Tibial nerve (tissue), 4 donors: ENCODE data around the gene PDCD2L. TPM values are rescaled to one million over a fixed set of nuclear protein-coding genes. Genes with fewer than 3 reads are reported as not detected.

Experiments
- DNase-seq, 2 donors: peaks; one replicate each; pipeline ENCODE4 v3.0.0-alpha.2; 2019; ENCODE audit warnings: low spot score in 2 of 2
- H3K27ac ChIP-seq, 4 donors: fragments of 200-600 bp; sonication (generic) in 3 of 4; one replicate each; pipeline ENCODE4 v1.5.1; 2017 to 2019; ENCODE audit warnings: mild to moderate bottlenecking in 1 of 4
- H3K27me3 ChIP-seq, 2 donors: fragments of 200-600 bp; sonication (generic) in 1 of 2; one replicate each; pipeline versions ENCODE4 v1.5.1 to v1.6.0; 2017 to 2019
- H3K36me3 ChIP-seq, 3 donors: fragments of 200-600 bp; sonication (generic); one replicate each; pipeline ENCODE4 v1.5.1; 2018 to 2019
- H3K4me1 ChIP-seq, 4 donors: fragments of 200-600 bp; sonication (generic) in 3 of 4; one replicate each; pipeline ENCODE4 v1.5.1; 2017 to 2019
- H3K4me3 ChIP-seq, 4 donors: fragments of 200-600 bp; sonication (generic) in 3 of 4; one replicate each; pipeline ENCODE4 v1.5.1; 2017 to 2019; ENCODE audit warnings: mild to moderate bottlenecking in 1 of 4, moderate library complexity in 1 of 4
- H3K9me3 ChIP-seq, 4 donors: fragments of 200-600 bp; sonication (generic) in 3 of 4; one replicate each; pipeline ENCODE4 v1.5.1; 2017 to 2019
- EP300 ChIP-seq, 2 donors: sonication (generic); formaldehyde crosslinking; IDR thresholded peaks; one replicate each; pipeline ENCODE4 v1.6.1; 2017; ENCODE audit warnings: antibody characterized with exemption in 2 of 2, mild to moderate bottlenecking in 1 of 2
- POLR2A ChIP-seq, 2 donors: fragments of 450-650 bp; IDR thresholded peaks; one replicate each; pipeline ENCODE4 v1.6.1; 2017; ENCODE audit warnings: antibody characterized with exemption in 2 of 2, mild to moderate bottlenecking in 2 of 2, moderate library complexity in 2 of 2
- WGBS, 2 donors: methylation state at CpG; one replicate each; pipeline ENCODE4 v1.1.5; 2018; 5-methylcytosine and 5-hydroxymethylcytosine counted together
- total RNA-seq, 4 donors: library from RNA; depleted of rRNA; stranded (reverse); fragments of >200 nt; gene quantifications; one replicate each; pipeline ENCODE4 v1.1.0, GENCODE V29; 2016
- TF ChIP-seq, protein P1 (sequence below), 5 experiments: fragments of 200-600 bp in 3 of 5; fragments of 450-650 bp in 2 of 5; sonication (generic) in 3 of 5; IDR thresholded peaks; one replicate each; pipeline ENCODE4 v1.5.1; 2016 to 2019; ENCODE audit warnings: antibody characterized with exemption in 5 of 5, mild to moderate bottlenecking in 3 of 5, moderate library complexity in 2 of 5

PDCD2L gene
- total RNA-seq, 4 donors from 2014 or later = 9.8 to 16.2 (median 12.2) TPM

DNA sequence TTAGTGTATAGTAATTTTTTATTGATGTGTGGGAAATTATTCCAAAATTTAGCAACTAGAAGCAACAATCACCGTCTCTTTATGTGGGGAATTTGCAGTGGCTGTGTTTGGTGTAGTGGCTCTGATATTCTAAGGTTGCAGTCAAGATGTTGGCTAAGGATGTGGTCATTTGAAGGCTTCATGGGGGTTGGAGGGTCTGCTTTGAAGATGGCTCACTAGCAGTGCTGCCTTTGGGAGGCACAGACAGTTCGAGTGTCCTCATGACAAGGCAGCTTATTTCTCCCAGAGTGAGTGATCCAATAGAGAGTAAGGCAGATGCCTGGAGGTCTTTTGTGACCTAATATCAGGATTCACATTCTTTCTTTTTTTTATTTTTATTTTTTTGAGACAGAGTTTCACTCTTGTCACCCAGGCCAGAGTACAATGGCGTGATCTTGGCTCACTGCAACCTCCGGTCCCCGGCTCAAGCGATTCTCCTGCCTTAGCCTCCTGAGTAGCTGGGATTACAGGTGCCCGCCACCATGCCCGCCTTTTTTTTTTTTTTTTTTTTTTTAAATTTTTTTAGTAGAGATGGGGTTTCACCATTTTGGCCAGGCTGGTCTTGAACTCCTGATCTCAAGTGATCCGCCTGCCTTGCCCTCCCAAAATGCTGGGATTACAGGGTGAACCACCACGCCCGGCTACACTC, 30.5 kb upstream of the PDCD2L start:
- no peak for DNase-seq
- Histone ChIP-seq H3K27me3 (no peaks in the 10 kb centered on the region), H3K4me1 (no peaks in the 10 kb centered on the region), H3K27ac (no peak overlapping the region), H3K9me3 (no peaks in the 10 kb centered on the region), H3K36me3 (peaks cover 3 to 98% (median 10%) of the 10 kb centered on the region in 3 donors), H3K4me3 (no peak overlapping the region)
- TF ChIP-seq POLR2A (IDR thresholded peaks at IDR 0.05) = no peak
- TF ChIP-seq, protein P1, sequence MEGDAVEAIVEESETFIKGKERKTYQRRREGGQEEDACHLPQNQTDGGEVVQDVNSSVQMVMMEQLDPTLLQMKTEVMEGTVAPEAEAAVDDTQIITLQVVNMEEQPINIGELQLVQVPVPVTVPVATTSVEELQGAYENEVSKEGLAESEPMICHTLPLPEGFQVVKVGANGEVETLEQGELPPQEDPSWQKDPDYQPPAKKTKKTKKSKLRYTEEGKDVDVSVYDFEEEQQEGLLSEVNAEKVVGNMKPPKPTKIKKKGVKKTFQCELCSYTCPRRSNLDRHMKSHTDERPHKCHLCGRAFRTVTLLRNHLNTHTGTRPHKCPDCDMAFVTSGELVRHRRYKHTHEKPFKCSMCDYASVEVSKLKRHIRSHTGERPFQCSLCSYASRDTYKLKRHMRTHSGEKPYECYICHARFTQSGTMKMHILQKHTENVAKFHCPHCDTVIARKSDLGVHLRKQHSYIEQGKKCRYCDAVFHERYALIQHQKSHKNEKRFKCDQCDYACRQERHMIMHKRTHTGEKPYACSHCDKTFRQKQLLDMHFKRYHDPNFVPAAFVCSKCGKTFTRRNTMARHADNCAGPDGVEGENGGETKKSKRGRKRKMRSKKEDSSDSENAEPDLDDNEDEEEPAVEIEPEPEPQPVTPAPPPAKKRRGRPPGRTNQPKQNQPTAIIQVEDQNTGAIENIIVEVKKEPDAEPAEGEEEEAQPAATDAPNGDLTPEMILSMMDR (IDR thresholded peaks at IDR 0.05) = no peak
- no peak for TF ChIP-seq EP300 (IDR thresholded peaks at IDR 0.05)
- WGBS, 2 donors = 94% methylated on average over 11 of the region's 11 CpGs

DNA sequence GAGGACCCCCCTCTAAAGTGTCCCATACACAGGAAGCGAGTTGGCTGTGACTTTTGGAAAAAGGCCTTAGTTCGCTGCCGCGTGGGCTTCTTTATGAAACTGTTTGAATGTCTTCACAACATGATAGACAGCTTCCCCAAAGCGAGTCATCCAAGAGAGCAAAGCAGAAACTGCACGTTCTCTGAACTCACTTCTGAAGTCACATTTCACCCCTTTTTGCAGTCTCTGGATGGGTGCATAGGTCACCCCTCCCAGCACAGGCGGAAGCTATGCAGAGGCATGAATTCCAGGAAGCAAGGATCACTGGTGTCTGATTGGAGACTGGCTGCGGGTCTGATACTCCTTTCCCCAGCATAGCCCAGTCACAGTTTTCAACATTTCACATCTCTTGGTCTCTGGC, 28.6 kb upstream of the PDCD2L start:
- no peak for TF ChIP-seq POLR2A (IDR thresholded peaks at IDR 0.05)
- no peak for TF ChIP-seq EP300 (IDR thresholded peaks at IDR 0.05)
- TF ChIP-seq, protein P1 (IDR thresholded peaks at IDR 0.05) = no peak
- peaks cover 4 to 98% (median 16%) of the 10 kb centered on the region in 3 donors for H3K36me3 ChIP-seq

DNA sequence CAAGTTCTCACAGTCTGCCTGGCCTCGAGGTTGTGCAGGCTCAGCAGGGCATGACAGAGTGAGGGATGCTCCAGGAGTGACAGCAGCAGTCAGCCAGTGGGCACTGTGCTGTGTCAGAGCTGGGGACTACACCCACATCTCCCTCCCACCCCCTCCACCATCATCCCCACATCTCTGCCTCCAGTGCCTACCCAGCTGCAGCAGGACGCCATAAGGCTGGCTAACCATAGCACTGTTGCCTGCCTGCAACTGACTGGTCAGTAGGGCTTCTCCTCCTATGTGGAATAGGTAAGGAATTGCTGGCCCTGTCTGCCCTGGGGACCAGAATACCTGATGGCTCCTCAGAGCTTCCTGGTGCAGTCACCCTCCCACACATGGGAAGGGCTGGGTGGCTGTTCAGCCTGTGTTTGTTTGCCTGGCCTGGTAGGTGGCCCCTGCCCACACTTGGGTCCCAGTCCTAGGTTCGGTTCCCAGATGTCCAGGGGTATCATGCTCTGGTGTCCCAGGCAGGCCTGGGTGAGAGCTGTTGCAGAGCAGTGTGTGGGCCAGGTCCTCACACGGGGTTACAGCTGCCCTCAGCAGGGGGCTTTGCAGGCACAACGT, 23.5 kb upstream of the PDCD2L start:
- H3K9me3 ChIP-seq = no peaks in the 10 kb centered on the region
- no peak overlapping the region for H3K27ac ChIP-seq
- WGBS, 2 donors = 83 to 100% methylated on average over 2 to 5 of the region's 5 CpGs
- H3K36me3 ChIP-seq = peaks cover 7 to 98% (median 37%) of the 10 kb centered on the region in 3 donors
- H3K4me3 ChIP-seq = no peak overlapping the region
- H3K4me1 ChIP-seq = no peaks in the 10 kb centered on the region
- no peak for TF ChIP-seq EP300 (IDR thresholded peaks at IDR 0.05)
- TF ChIP-seq, protein P1 (IDR thresholded peaks at IDR 0.05) = no peak
- H3K27me3 ChIP-seq = no peaks in the 10 kb centered on the region
- DNase-seq = no peak

More for the DNA sequence above, 28.6 kb upstream of the PDCD2L start:
- H3K4me1 ChIP-seq = no peaks in the 10 kb centered on the region
- no peaks in the 10 kb centered on the region for H3K9me3 ChIP-seq
- DNase-seq = no peak
- no peaks in the 10 kb centered on the region for H3K27me3 ChIP-seq
- WGBS, 2 donors = 81 to 92% methylated on average over 8 of the region's 8 CpGs
- no peak overlapping the region for H3K27ac ChIP-seq
- H3K4me3 ChIP-seq = no peak overlapping the region

DNA sequence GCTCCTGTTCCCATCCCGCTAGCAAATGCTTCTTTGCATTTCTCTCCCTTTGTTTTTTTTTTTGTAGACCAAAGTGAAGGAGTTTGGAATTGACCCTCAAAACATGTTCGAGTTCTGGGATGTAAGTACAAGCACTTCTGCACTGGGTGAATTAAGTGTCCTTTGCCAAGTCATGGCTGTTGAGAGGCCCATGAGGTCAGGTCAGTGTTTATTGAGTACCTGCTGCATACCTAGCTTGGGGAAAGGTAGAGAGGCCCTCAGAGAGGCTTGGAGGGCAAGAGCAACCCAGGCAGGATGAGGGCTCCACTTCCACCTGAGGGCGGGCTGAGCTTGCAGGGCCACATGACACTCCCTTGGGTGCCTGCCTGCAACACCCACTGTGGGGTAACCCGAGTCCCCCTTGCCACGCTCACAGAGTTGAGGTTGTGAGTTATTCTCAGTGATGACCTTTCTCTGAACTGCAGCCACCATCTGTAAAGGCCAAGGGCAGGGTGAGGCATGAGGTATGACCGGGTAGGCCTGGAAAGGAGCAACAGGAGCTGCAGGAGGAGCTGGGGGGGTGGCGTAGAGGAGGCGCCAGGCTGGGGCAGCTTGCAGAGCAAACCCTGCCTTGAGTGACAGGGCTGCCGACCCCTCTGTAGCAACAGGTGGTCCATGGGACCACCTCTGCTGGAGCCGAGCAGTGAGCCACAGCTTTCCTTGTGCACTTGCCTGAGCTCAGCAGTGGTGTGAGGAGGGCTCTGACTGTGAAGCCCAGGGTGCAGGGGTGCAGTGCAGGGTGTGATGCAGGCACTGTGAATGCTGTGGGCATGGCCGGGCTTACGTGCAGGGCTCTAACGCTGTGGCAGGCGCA, 22.6 kb upstream of the PDCD2L start:
- peaks cover 7 to 97% (median 37%) of the 10 kb centered on the region in 3 donors for H3K36me3 ChIP-seq
- no peak overlapping the region for H3K27ac ChIP-seq
- H3K4me1 ChIP-seq = no peaks in the 10 kb centered on the region
- TF ChIP-seq EP300 (IDR thresholded peaks at IDR 0.05) (no peak), POLR2A (IDR thresholded peaks at IDR 0.05) (no peak)
- TF ChIP-seq, protein P1 (IDR thresholded peaks at IDR 0.05) = no peak
- no peaks in the 10 kb centered on the region for H3K9me3 ChIP-seq
- no peak overlapping the region for H3K4me3 ChIP-seq
- no peaks in the 10 kb centered on the region for H3K27me3 ChIP-seq
- 90 to 95% methylated on average over 12 to 13 of the region's 14 CpGs for WGBS, 2 donors
- DNase-seq = no peak
